Kidney tubule cell (primary cell): ENCODE results near the gene HMGCLL1.

Source experiments
- DNase-seq: peaks from one replicate; pipeline ENCODE4 v3.0.0-alpha.2; 2018; ENCODE audit warnings: low spot score

The HMGCLL1 gene

GRCh38 chr6:55443238-55444134 is 135.5 kb downstream of the HMGCLL1 start:
- DNase-seq: no peak

GRCh38 chr6:55438203-55438602 is 140.8 kb downstream of the HMGCLL1 start:
- no peak for DNase-seq

GRCh38 chr6:55437141-55437540 is 141.9 kb downstream of the HMGCLL1 start:
- no peak for DNase-seq

- peak; percentile 44 for DNase-seq
These were observed 145.4 kb downstream of the HMGCLL1 start for GRCh38 chr6:55433446-55434130.

- no peak for DNase-seq
These were observed 155.1 kb downstream of the HMGCLL1 start for GRCh38 chr6:55423933-55424332.

GRCh38 chr6:55410674-55411073 is 168.3 kb downstream of the HMGCLL1 start:
- DNase-seq: no peak

- DNase-seq: no peak
These were observed 173.3 kb downstream of the HMGCLL1 start for GRCh38 chr6:55405474-55406235.

- DNase-seq: no peak
These were observed 179.6 kb downstream of the HMGCLL1 start for GRCh38 chr6:55399351-55399750.

- no peak for DNase-seq
These were observed 181.0 kb downstream of the HMGCLL1 start for GRCh38 chr6:55397986-55398385.

- no peak for DNase-seq
These were observed 183.1 kb downstream of the HMGCLL1 start for GRCh38 chr6:55395871-55396270.

- no peak for DNase-seq
These were observed 190.8 kb downstream of the HMGCLL1 start for GRCh38 chr6:55388211-55388610.
